ENCODE measurements around the gene LDHD. TPM values are rescaled to one million over a fixed set of nuclear protein-coding genes. Genes with fewer than 3 reads are reported as not detected.

LDHD gene
- total and polyA plus RNA-seq, 2 experiments from 2014 or later: 12.7 to 21.9 TPM

DNA sequence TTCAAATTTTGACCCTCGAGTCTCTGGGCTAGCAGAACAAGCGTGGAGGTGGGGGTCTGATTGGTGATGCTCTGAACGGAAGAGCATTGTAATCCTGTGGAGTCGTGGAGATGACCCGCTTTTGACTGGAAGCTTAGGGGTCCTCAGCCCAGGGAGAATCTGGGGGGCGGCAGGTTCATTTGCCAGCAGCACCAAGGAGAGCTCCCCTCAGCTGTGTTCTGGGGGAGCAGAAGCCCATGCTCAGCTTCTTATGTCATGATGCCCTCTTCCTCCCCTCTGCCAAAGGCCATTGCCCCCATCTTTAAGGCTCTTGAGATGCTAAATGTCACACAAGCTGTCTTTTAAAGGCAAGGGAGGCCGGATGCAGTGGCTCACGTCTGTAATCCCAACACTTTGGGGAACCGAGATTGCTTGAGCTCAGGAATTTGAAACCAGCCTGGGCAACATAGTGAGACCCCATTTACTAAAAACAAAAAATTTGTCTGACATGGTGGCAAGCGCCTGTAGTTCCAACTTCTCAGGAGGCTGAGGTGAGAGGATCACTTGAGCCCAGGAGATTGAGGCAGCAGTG, 19.3 kb downstream of the LDHD start:
- H3K27me3 ChIP-seq: no peaks in the 10 kb centered on the region
- peaks cover 41% of the 10 kb centered on the region for H3K79me2 ChIP-seq
- H3K9me3 ChIP-seq (ENCODE audit: low read depth): no peaks in the 10 kb centered on the region
- no peak overlapping the region for H3K4me2 ChIP-seq
- TF ChIP-seq, protein P1, sequence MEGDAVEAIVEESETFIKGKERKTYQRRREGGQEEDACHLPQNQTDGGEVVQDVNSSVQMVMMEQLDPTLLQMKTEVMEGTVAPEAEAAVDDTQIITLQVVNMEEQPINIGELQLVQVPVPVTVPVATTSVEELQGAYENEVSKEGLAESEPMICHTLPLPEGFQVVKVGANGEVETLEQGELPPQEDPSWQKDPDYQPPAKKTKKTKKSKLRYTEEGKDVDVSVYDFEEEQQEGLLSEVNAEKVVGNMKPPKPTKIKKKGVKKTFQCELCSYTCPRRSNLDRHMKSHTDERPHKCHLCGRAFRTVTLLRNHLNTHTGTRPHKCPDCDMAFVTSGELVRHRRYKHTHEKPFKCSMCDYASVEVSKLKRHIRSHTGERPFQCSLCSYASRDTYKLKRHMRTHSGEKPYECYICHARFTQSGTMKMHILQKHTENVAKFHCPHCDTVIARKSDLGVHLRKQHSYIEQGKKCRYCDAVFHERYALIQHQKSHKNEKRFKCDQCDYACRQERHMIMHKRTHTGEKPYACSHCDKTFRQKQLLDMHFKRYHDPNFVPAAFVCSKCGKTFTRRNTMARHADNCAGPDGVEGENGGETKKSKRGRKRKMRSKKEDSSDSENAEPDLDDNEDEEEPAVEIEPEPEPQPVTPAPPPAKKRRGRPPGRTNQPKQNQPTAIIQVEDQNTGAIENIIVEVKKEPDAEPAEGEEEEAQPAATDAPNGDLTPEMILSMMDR (IDR thresholded peaks at IDR 0.05; ENCODE audit: poor library complexity): no peak
- TF ChIP-seq EZH2phosphoT487 (IDR thresholded peaks at IDR 0.05; ENCODE audit: low read depth, severe bottlenecking, unreplicated experiment) (no peak), EZH2 (IDR thresholded peaks at IDR 0.05; ENCODE audit: borderline replicate concordance) (no peak)
- H3K4me1 ChIP-seq (ENCODE audit: insufficient read depth): peaks cover 5% of the 10 kb centered on the region
- no peak for DNase-seq (ENCODE audit: low spot score)
- no peaks in the 10 kb centered on the region for H3K36me3 ChIP-seq (replicated peaks; ENCODE audit: insufficient read depth, low read depth)
- no peaks in the 10 kb centered on the region for H3K9me2 ChIP-seq (replicated peaks; ENCODE audit: insufficient read depth)
- no peak overlapping the region for H2AFZ ChIP-seq
- H3K27ac ChIP-seq: no peak overlapping the region
- H4K20me1 ChIP-seq (ENCODE audit: insufficient read depth, poor library complexity, severe bottlenecking): peaks cover 12% of the 10 kb centered on the region
- no peak overlapping the region for H3K4me3 ChIP-seq
- WGBS (ENCODE audit: low lambda C conversion rate, missing lambda C conversion rate): 90% methylated on average over 10 of the region's 10 CpGs

DNA sequence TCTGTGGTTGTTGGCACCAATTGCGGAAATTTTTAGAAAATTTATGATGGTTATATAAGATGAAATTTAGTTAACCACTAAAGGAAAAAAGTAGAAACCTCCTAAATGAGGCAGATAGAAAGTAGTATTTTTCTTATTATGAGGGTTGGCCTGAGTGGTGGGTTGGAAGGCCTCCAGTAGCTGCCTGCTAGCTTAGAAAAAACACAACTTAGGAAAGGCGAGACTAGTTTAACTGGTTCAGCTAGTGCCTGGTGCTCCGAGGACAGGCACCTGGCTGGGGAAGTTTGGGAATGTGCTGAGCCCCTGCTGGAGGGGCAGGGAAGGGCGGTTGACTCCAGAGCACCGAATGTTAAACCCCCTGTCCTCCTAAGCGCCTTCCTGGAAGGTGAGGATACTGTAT, 19.9 kb downstream of the LDHD start:
- peaks cover 5% of the 10 kb centered on the region for H3K4me1 ChIP-seq (ENCODE audit: insufficient read depth)
- no peak overlapping the region for H3K27ac ChIP-seq
- no peaks in the 10 kb centered on the region for H3K36me3 ChIP-seq (replicated peaks; ENCODE audit: insufficient read depth, low read depth)
- no peaks in the 10 kb centered on the region for H3K9me2 ChIP-seq (replicated peaks; ENCODE audit: insufficient read depth)
- H2AFZ ChIP-seq: no peak overlapping the region
- H3K4me2 ChIP-seq: no peak overlapping the region
- TF ChIP-seq, protein P1 (IDR thresholded peaks at IDR 0.05; ENCODE audit: poor library complexity): peak; percentile 13
- no peak for TF ChIP-seq EZH2phosphoT487 (IDR thresholded peaks at IDR 0.05; ENCODE audit: low read depth, severe bottlenecking, unreplicated experiment)
- 68% methylated on average over 6 of the region's 6 CpGs for WGBS (ENCODE audit: low lambda C conversion rate, missing lambda C conversion rate)
- H3K4me3 ChIP-seq: no peak overlapping the region
- peaks cover 12% of the 10 kb centered on the region for H4K20me1 ChIP-seq (ENCODE audit: insufficient read depth, poor library complexity, severe bottlenecking)
- H3K9me3 ChIP-seq (ENCODE audit: low read depth): no peaks in the 10 kb centered on the region
- H3K27me3 ChIP-seq: no peaks in the 10 kb centered on the region
- no peak for DNase-seq (ENCODE audit: low spot score)
- peaks cover 47% of the 10 kb centered on the region for H3K79me2 ChIP-seq

DNA sequence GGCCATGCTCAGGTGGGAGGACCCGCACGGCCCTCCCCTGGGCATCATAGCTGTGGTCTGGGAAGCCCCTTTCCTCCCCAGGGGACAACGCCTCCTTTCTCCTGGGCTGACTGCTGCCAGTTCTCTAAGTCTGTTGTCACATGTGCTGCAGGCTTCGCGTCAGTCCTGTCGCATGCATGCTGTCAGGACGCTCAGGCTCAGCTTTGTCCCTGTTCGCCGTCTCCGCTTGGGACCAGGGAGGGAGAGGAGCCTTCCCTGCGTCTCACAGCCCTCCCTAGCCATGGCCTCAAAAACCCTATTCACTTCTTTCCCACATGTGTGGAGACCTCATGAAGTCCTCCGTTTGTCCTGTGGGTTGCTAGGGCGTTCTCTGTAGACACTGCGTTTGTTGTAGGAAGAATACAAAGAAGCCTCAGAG, 21.4 kb downstream of the LDHD start:
- Histone ChIP-seq H3K79me2 (peaks cover 60% of the 10 kb centered on the region), H4K20me1 (ENCODE audit: insufficient read depth, poor library complexity, severe bottlenecking) (peaks cover 16% of the 10 kb centered on the region), H3K4me1 (ENCODE audit: insufficient read depth) (peaks cover 5% of the 10 kb centered on the region), H3K27me3 (no peaks in the 10 kb centered on the region), H3K4me2 (no peak overlapping the region), H2AFZ (no peak overlapping the region), H3K9me2 (replicated peaks; ENCODE audit: insufficient read depth) (no peaks in the 10 kb centered on the region), H3K27ac (no peak overlapping the region), H3K9me3 (ENCODE audit: low read depth) (no peaks in the 10 kb centered on the region), H3K4me3 (no peak overlapping the region), H3K36me3 (replicated peaks; ENCODE audit: insufficient read depth, low read depth) (no peaks in the 10 kb centered on the region)
- 98% methylated on average over 14 of the region's 14 CpGs for WGBS (ENCODE audit: low lambda C conversion rate, missing lambda C conversion rate)
- no peak for DNase-seq (ENCODE audit: low spot score)
- TF ChIP-seq, protein P1 (IDR thresholded peaks at IDR 0.05; ENCODE audit: poor library complexity): no peak
- TF ChIP-seq EZH2phosphoT487 (IDR thresholded peaks at IDR 0.05; ENCODE audit: low read depth, severe bottlenecking, unreplicated experiment) (no peak), EZH2 (IDR thresholded peaks at IDR 0.05; ENCODE audit: borderline replicate concordance) (no peak)

All from hepatocyte (in vitro differentiated cells).